GM18526 (cell line): ENCODE measurements around the gene WASF2.

Experiments
- POLR2A ChIP-seq: IDR thresholded peaks from 3 replicates; pipeline ENCODE4 v1.6.1; 2011; ENCODE audit not compliant: insufficient read length; ENCODE audit errors: extremely low read depth

The WASF2 gene

DNA sequence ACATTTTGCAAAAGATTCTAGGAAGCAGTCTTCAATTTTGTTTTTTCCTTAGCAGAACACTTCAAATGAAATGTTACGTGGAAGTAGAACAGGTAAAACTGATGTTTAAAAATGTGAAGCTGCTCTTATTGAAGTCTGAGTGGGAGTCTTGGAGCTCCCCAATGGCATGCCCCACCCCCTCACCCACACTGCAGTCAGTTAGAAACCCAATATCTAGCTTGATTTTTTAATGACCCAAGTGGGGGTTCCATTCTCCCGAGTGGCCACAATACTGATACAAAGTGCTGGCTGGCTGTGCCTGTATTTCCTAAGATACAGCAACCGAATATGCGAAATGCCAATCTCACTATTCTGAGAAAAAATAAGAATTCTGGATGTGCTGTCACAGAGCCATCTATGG, 66.3 kb downstream of the WASF2 start:
- TF ChIP-seq POLR2A, result no peak

DNA sequence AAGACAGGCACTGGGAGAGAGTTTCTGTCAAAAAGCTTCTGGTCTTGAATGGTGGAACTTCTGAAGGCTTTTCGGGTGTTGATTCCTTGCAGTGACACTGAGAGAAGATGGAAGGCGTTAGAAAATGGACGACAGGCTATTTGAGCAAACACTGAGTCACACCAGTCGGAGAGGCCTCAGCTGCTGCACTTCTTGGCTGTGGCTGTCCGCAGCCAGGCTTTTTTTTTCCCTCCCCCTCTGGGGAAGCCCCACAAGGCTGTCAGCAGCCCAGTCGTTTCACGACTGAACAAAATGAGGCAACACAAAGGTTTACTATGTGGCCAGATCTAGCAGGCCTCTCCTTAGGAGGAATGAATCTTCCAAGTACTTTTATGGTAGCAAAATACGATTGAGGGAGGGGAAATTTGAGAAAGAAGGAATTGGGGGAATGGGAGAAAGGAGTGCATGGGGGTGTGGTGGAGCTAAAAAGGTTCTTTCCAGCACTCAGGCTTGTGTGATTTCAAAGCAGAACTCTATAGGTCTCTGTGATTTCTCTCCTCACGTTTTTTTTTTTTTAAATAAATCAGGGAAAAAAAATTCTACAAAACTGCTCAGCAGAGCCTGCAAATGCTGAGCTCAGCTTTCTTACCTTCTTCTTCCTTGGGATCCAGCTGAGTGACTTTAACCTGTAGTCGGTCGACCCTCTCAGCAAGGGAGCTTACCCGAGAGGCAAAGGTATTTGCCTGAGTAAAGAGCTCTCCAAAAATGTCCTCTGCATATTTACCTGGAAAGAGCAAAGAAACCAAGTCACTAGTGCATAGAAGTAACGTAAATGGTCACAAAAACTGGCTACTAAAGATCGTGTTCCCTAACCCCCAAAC, 71.4 kb downstream of the WASF2 start:
- no peak for TF ChIP-seq POLR2A

DNA sequence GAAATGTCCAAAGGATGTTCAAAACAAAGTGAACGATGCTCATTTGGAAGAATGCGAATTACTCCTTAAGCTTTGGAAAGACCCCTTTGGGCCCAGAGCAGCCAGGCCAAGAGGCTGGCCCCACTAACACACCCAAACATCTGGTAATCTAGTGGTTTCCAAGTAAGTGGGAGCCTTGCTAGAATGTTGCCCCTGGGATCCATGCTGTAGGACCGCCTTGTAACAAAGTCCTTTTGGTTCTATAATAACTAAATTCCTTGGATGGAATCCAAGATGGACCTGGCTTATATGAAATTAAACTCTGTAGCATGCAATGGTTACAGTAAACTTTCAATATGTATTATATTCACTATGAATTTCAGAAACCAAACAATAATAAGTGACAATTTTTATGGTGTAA, 72.3 kb downstream of the WASF2 start:
- TF ChIP-seq POLR2A, result no peak

DNA sequence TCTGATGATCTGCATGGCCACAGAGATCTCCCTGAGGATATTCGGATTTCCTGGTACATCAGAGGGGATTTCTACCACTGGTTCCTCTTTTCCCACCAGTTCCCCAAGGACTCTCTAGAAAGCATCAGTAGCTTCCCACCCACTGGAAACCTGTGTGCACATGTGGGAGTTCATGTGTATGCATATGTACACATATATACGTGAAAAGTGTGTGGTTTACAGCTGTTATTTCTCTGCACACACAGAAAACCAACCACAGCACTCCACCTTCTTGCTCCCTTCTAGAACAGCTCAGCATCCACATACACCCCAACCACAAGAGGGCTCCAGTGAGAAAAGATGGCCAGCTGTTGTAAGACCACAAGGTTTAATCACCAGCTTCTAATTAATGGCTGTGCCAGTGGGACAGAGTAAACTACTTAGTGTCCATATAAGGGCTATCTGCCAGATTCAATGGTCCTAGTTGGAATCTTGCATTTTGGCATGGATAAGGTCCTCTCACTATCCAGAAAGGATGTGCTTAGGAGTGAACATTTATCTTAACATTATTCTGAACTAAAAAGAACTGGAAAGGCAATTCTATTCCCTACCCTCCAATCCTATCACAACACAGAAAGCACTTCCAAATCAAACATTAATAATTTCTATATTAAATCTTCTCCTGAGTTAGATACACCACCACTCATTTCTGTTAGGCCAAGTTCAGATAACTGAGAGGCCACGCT, 73.4 kb downstream of the WASF2 start:
- TF ChIP-seq POLR2A, result no peak

DNA sequence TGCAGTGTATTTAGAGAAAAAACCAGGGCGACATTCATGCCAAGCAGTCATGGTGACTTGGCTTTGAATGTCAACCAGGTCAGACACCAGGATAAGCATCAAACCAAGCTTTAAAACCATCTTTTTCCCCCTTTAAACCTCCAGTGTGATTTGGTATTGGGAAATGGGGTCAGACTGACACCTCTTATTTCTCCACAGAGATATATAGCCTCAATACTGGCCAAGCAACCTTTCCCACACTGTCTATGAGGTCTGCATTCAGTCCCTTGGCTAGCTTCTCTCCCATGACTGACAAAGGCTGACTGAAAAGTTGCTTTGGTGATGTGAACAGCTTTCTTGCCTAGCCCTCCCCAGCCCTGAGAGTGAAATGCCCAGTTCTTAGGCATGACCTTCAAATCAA, 75.9 kb downstream of the WASF2 start:
- no peak for TF ChIP-seq POLR2A

DNA sequence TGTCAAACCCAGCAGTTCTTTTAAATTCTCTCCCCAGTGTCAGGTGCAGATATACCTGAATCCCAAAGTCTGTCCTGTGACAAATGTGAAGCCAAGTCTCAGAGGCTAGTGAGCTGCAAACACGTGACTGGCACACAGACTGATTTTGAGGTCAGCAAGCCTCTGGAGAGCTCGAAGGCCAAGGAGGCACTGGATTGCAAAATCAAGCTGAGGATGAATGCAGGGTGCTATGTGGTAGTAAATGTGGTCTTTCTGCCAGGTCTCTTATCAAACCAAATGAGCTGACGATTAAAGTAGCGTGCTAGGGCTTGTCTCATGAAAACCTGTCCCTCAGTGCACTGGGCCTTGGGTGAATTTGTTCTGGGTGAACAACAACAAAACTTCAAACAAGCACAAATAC, 77.0 kb downstream of the WASF2 start:
- no peak for TF ChIP-seq POLR2A

DNA sequence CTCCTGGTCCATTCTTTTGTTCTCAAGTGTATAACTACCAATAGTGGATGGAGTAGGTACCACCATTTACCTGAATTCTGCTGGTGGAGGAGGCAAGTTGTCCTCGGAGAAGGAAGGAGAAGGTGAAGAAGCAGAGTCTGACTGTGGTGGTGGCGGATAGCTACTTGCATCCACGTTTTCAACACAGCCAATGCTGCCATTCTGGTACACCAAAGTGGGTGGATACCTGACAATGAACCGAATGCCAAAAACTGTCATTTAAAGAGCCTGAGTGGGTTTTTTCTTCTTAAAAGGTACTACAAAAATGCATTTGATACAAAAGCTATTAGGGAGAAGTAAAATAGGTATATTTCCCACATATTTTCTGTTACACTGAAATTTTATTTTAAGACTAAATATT, 77.5 kb downstream of the WASF2 start:
- no peak for TF ChIP-seq POLR2A

DNA sequence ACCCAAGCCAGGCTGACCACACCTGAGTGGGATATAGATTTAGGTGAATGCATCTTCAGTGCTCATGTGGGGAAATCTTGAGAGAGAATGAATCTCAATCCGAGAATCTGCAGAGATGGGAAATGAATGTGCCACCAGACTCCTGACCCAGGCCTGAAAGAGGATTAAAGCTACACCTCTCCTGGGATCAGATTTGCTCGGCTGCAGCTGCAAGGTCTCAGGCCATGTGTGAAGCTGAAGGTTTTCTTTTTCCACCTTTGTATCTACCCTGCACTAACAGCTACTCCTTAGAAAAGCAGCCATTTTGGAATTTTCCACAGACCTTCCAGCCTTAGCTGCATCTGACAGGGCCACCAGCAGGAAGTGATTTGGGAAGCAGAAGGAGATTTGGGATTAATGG, 79.3 kb downstream of the WASF2 start:
- TF ChIP-seq POLR2A, result no peak

DNA sequence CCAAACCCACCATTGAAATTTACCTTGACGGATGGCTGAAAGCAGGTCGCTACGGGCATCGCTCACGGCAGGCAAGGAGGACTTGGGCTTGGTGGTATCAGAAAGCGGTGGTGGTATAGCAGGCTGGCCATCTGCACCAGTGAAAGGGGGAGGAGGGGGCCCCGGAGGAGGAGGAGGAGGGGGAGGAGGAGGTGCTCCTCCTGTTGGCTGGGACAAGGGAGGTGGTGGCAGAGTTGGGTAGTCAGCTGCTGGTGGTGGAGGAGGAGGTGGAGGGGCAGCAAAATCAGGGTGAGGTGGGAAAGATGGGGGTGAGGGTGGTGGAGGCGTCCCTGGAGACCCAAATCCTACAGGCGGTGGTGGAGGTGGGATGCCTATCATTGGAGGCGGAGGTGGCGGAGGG, 80.3 kb downstream of the WASF2 start:
- TF ChIP-seq POLR2A, result no peak

DNA sequence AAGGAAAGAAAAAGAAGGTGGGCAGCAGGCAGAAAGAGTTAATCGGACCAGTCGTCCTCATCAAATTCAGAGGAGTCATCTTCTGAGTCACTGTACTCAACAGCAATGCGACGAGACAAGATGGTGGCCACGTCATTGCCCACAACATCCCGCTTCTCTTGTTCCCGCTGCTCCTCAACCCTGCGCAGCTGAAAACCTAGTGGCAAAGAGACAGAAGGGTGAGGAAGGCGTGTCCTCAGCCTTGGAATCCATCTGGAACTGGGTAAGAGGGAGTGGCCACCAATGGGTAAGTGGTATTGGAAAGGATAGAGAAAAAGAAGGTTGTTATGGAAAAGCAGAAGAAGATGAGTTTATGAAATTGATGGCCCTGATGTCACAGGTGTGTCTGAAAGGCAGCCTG, 81.8 kb downstream of the WASF2 start:
- TF ChIP-seq POLR2A, result no peak

DNA sequence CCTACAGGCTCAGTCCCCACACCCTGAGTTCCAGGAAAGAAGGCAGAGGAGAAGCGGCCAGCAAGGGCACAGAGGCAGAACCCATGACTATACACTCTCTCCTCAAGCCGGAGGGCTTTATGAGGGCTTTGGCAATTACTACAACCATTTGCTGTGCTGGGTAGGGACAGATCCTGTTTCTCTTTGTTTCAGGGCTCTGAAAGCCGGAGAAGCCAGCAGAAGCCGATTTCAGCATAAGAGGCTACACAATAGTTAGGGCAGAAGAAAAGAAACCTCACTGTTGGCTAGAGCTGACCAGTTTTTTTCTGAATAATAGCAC, 83.6 kb downstream of the WASF2 start:
- TF ChIP-seq POLR2A, result no peak

DNA sequence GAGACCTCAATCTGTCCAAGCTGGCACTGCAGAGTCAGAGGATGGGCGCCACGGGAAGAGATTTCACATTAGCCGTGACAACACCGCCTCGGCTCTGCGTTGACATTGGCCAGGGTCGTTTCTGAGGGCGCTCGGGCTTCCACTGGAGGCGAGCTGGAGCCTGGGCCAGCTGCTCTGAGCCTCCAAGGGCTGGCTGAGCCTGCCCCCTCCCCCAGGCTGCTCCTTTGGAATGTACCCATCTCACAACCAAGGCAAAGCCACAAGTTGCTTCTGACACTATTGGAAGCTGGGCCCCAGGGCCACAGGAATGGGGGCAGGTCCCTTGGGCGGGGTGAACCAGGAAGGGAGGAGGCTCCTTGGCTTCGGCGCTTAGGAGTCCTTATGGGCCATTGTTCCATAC, 84.9 kb downstream of the WASF2 start:
- no peak for TF ChIP-seq POLR2A

DNA sequence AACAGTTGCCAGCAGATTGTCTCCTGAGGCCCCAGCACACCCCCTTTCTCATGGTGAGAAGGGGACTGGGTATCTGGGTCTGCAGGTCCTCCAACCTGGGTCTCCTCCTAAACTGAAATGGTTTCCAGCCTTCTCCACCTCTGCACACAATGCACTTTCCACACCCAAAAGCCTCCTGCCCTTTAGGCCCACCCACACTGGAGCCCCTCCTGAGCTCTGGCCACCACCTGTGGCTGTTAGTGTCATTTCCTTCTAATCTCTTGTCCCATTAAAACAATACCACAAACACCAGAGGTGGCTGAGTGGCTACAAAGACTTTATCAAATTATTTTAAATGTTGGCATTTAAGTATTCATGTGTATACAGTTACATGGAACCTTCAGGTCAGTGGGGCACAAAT, 86.0 kb downstream of the WASF2 start:
- TF ChIP-seq POLR2A, result no peak

DNA sequence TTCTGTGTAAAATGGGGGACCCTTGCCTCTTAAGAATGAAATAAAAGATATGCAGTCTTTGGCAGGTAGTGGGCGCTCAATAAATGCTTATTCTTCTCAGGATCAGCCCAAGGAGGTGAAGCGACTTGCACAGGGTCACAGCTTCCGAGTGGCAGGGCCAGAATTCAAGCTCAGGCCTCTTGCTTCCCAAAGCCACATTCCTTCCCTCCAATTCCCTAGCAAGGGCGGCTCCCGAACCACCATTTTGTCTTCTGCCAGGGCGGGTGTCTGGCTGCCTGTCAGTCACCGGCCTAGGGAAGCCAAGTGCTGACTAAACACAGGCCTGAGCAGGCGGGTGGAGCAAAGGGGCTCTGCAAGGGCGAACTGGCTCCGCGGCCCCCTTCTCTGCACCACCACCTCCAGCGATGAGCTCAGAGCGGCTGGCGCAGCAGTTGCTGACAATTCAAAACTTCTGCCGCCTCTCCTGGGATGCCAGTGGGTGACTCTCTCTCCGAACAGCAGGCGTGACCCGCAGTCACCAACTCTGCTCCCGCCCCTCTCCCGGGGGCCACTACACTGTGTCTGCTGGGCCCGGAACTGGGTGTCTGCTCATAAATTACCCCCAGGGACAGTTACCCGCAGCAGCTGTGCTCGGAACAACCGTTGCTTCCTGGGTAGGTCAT, 86.8 kb downstream of the WASF2 start:
- peak; percentile 11 for TF ChIP-seq POLR2A

DNA sequence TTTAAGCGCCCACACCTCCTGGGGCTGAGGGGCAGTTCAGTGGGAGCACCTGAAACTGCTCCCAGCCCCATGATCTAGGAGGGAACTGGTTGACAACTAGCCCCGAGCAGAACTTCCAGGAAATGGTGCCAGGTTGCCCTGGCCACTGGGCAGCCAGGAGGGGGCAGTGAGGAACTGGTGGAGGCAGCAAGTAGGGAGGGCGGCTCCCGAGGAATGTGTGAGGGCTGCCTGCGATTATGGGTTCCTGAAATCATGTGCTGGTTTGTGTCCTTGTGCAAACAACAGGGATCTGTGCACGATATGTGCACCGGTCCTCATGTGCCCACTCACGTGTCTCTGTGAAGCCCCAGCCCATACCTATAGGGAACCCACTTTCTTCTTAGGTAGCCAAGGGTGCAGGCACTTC, 87.6 kb downstream of the WASF2 start:
- TF ChIP-seq POLR2A, result no peak

DNA sequence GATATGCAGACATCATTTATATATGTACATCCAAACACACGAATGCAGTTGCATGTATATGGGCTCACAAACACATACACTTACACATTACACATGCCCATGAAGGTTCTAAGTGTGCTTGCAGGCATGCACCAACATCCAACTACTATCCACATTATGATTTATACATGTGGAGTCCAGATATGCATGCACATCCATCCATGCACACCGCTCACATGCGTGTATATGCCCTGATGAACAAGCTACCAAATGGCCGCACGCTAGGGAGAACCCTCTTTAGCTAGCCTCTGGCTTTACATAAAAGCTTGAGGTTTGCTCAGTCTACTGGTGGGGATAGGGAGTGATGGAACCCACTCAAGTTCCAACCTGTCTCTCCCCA, 89.0 kb downstream of the WASF2 start:
- no peak for TF ChIP-seq POLR2A
